Measurements from ENCODE around the gene MEIS2.

The MEIS2 gene

DNA sequence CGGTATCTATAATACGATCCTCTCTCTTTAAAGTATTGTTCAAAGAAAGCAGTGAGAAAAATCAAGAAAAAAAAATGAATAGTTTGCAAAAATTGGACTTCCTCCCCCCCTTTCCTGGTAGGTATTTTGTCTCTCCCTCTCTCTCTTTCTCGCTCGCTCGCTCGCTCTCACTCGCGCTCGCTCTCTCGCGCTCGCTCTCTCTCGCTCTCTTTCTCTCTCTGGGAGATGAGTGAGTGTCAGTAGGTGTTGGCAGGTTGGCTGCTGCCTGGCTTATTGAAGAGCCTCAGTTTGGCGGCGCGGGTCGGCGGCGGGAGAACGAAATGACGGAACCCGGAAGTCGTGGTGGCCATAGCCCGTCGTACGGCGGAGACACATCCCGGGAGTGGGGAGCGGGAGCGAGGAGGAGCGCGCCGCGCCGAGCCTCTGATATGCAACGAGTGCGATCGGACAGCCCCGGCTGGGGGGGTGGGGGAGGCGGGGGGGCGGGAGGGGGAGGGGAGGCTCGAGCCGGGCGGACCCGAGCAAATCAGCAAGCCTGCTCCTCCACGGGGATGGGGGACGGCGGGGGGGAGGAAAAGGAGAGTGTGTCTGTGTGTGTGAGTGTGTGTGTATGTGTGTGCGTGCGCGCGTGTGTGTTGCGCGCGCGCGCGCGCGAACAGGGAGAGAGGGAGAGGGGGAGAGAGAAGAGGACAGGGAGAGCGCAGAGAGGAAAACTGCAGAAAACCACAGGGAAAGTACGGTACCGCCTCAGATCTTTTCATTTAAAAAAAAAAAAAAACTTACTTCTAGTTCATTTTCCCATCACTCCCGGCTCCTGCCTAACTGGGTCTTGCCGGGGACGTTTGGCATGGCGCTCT, at the start of gene MEIS2:
TSS of gene MEIS2 (minus strand) at position 441 of the 857 bp plus-strand sequence. CDS start 1,083 bp downstream, outside the sequence.
- DNase-seq: no peak

DNA sequence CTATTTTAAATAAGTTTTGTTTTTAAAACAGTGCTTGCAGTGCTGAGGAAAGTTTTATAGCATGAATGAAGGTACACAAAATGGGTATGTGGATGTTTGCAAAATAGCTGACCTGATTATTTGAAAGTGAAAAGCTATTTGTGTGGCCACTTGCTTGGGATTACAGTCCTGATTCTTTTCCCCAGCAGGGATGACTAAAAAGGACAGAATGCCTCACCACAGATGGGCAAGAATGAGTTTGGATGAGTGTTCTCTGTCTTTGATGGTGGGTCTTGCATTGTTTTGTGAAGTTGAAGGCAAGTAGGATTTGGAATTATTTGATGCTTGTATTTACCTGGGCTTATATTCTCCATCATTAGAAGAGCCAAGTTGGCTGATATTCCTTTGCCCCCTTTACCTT, 48.8 kb upstream of the MEIS2 start:
- no peak for DNase-seq

GRCh38 chr15:37148714-37149113, 48.4 kb upstream of the MEIS2 start:
- DNase-seq: no peak

- no peak for DNase-seq
Measured at GRCh38 chr15:37143351-37143750, 43.0 kb upstream of the MEIS2 start.

DNA sequence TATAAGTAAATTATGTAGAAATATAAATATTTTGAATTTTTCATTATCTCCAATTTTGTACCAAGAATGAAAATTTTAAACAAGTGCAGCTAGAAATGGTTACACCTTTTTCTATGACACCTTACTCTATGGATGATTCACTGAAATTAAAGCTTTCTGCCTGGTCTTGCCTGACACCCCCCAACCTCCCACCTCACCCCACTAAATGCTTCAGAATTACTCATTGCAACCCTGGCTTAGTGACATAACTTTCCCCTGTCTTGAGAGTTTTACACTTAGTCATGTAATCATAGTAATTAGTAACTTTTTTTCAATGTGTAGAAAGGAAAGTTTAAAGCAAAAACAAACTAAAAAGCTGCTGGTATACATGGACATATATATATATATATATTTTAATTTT, 42.0 kb upstream of the MEIS2 start:
- no peak for DNase-seq

DNA sequence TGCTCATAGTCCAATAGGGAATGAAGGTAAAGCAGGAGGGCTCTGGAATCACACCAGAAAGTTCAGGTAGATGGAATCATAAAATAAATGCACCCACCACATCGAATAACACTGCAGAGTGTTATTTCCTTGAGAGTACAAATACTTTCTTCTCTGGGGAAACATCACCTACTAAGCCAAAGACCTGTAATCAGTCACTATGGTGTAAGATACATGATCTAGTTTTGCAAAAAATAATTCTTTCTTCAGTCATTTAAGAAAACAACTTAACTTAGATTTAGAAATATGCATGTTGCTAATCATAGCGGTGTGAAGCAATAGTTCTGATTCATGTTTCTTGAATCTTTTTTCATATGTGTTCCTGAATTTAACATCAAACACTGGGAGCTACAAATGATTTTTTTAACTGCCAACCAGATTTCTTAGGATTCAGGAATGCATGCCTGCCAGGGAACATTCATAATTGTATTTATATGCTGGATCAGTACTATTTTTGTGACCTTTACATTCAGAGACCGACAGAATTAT, 40.2 kb upstream of the MEIS2 start:
- DNase-seq: no peak

GRCh38 chr15:37138591-37139215, 38.4 kb upstream of the MEIS2 start:
- DNase-seq: no peak

DNA sequence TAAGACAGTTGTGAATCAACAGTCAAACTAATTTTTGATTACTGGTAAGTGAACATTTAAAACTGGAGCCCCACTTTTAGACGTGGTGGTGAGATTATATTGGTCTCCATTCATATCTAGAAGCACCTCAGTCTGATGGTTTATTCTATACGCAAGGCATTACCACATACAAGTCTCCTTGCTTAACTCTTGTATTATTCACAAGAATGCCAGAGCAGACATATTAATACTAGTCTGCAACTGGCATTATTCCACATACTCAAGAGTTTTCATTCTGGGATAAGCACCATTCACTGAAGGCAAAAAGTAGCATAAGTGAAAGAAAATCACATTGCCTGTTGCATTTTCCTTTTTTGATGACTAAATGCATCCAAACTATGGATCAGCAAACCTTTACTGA, 36.9 kb upstream of the MEIS2 start:
- no peak for DNase-seq

GRCh38 chr15:37136666-37137065, 36.3 kb upstream of the MEIS2 start:
- DNase-seq: no peak

DNA sequence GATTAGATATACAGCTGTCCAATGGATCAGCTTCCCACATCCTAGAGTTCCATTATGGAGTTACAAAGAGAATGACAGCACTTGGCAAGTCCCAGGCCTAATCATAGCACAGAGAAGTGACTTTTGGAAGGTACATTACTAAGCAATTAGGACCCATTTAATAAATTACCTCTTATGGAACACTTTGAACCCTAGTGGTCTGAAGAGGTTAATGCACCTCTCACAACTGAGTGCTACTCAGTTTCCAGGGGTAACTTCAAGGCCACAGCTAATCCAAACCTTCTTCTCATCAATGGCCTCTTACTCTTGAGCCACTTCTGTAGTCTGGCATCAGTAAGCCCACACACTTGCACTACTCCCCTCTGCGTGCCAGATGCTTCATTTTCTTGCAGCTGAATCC, 34.9 kb upstream of the MEIS2 start:
- no peak for DNase-seq

DNA sequence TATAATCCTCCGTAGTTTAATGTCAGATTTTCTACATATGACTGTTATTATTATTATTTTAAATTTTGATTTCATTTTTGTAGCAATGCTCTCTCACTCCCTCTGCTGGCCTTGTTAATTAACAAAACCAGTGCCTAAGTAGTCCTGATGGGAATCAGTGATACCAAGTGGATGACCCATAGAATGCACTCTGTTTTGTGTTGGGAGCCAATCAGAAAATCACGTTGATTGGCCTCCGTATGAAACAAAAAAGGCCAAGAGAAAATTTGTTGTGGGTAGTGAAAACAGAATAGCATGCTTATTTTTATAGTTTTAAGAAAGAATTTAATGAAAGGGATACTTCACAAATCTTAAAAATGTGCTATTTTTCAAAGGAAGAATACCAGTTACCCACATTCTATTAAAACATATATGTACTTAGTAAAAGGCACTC, 34.4 kb upstream of the MEIS2 start:
- no peak for DNase-seq

- no peak for DNase-seq
Measured at GRCh38 chr15:37134244-37134643, 33.9 kb upstream of the MEIS2 start.

DNA sequence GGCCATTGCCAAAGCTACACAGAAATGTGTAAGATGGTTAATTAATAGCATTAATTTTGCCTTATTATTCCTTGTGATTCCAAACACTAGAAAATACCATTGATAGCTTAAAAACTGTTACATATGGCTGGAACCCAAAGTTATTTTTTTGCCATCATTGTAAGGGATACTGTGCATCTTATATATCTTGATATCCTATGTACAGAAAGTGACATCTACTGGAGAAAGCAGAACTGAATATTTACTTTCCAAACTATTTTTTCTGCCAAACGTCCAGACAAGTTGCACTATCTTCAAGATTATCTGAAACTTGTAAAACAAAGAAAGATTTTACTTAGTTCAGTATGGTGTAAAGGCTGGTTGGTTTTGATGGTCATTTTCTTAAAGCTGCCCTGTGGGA, 33.3 kb upstream of the MEIS2 start:
- DNase-seq: no peak

- no peak for DNase-seq
Measured at GRCh38 chr15:37132826-37133417, 32.6 kb upstream of the MEIS2 start.

DNA sequence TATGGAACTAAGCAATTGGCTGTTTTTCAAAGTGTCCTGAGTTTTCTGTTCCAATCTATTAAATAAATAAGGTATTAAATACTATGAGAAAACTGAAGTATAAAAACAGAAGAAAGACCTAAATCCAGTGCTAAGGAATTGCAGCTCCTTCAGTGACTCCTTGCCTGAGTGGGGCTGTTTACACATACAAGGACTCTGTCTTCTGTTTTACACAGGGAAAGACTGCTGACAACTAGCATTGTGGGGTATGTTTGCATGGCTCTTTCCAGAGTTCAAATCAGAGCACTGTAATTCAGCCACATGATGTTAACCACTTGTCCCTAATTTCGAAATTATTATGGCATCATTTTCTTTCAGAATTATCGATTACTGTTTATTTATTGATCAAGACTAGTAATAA, 31.3 kb upstream of the MEIS2 start:
- no peak for DNase-seq

DNA sequence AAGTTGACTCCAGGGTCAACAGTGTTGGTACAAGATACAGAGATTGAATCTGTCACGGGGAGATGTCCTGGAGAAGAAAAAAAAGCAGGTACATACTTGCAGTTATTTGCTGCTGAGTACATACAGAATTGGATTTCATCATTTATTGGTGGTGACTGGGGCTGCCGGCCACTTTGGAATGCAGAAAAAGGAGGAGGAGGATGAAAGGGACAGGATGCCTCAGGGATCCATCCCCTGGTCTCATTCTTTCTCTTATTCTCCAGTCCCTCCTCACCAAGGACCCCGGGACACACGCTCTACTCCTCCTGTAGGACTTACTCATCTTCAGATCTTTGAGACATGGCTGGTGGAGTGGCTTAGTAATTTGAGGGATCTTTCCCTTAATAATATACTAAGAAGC, 30.0 kb upstream of the MEIS2 start:
- no peak for DNase-seq

DNA sequence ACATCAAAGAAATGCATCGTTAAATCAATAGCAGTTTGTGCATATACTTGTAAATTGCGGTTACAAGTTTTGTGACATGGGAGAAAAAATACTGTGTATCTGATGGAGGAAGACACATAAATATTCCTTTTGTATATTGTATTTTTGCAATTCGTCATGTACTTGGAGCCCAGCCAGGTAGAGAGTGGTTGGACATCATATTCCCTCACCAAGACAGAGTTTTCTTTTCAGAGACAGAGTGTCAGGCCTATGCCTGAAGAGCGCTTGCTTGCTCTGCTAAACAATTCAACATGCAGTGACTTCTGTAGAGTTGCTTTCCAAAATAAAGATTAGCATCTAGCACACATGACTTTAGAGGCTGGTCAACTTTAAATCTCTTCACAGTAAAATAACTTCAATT, 24.8 kb upstream of the MEIS2 start:
- DNase-seq: no peak

- no peak for DNase-seq
Measured at GRCh38 chr15:37124331-37124730, 24.0 kb upstream of the MEIS2 start.

DNA sequence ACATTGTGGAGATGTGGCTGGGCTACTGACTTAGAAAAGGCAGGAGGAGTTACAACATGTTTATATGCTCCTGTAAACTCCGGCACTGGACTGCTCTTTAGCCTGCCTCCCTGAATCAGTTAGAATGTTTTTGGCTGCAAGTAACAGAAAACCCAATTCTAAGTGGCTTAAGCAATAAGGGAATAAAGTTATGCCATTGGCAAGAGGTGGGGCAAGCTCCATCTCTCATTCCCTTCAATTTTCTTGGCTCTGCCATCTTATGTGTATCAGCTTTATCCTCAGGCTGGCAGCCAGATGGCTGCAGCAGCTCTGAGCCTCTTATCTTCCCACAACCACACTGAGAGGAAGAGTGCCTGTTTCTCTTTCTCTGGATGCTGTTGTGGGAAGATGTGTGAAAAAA, 22.4 kb upstream of the MEIS2 start:
- no peak for DNase-seq

DNA sequence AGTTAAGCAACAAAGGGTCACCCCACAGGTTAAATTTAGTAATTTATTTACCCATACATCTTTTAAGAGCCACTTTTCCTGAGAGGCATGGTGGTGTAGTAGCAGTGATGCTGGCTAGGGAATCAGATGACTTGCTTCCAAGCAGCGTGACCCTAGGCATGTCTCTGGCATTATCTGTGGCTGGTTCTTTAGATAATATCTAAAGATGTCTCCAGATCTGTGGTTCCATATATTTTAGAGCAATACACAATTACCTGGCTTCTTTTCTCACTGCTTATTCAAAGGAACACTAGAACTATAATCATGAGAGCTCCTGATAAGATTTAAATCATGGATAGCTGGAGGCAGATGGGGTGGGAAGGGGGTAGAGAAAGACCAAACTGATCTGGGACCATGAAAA, 21.1 kb upstream of the MEIS2 start:
- no peak for DNase-seq

DNA sequence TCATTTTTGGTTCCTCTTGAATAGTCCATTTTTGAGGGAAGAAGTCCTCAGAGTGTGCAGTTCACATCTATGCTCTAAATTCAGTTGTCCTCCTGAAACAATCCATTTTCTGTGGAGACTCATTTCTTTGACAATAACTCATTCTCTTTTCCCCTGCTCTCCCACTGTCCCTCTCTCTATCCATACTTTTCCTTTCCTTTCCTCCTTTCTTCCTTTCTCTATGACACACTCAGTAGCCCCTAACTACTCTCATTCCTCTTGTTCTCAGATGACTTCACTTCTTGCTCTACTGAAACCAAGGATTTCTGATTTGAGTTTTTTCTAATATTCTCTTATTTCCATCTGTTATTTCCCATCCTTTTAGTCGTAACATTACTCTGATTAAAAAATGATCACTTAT, 16.7 kb upstream of the MEIS2 start:
- no peak for DNase-seq

DNA sequence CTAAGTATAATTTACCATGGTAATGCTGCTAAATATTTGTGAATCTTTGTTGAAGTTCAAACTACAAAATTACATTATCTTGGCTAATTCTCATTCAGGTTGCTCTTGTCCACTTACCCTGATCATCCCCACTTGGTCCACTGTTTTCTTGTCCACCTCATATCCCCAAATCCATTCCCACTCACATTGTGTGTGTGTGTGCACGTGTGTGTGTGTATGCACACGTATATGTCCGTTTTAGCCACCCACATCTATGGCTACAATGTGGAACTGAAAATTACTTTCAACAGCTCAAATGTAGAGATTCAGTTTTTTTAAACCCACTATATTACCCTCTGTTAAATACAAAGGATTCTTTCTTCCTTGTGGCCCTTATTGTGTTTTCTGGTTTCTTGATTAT, 15.2 kb upstream of the MEIS2 start:
- DNase-seq: no peak

DNA sequence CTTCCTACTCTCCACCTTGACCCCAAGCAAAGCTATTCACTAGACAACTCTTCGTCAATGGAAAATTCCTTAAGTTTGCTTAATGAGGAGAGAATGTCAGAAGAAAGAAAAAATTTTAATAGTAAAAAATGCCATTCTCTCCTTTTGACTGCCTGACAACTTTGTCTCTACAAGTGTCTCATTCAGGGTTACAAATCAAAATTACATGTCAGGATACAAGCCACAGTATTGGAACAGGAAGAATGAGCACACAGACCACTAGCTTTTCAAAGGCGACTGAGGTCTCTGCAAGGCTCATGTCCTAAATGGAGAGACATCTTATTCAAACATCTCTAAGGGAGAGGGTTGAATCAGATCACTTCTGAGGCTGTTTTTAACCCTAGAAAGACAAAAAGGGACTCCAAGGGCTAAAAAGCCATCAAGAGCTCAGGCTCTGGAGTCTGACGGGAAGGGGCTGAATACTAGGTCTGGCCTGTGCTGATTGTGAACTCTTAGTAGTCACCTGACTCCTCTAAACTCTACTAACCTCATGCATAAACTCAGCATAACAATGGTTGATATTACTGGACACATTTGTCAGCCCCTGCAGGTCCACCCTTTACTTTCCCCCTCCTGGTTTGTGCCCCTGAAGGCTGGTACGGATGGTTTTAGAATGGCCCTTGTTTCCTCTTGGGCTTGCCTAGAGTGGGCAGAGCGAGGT, 12.8 kb upstream of the MEIS2 start:
- no peak for DNase-seq

Data from activated T-cell treated with anti-CD3 and anti-CD28 coated beads for 4 hours (primary cell).